Body of pancreas (tissue), 4 donors: ENCODE measurements around the gene SMO.

Source experiments
- CTCF ChIP-seq, 7 experiments: fragments of 450-650 bp in 4 of 7; fragments of 200-600 bp in 3 of 7; sonication (generic) in 3 of 7; IDR thresholded peaks; one replicate each; pipeline ENCODE4 v1.5.1; 2016 to 2019; ENCODE audit warnings: antibody characterized with exemption in 7 of 7
- POLR2A ChIP-seq, 3 donors: fragments of 450-650 bp; IDR thresholded peaks; one replicate each; pipeline ENCODE4 v1.6.1; 2016; ENCODE audit warnings: antibody characterized with exemption in 3 of 3, mild to moderate bottlenecking in 2 of 3

GRCh38 chr7:129244220-129244619 is 55.8 kb downstream of the SMO start:
- TF ChIP-seq CTCF (IDR thresholded peaks at IDR 0.05) (no peak), POLR2A (IDR thresholded peaks at IDR 0.05) (no peak)
